Uterus (tissue), 2 donors: ENCODE measurements around the gene VAC14.

ENCODE experiments used
- POLR2A ChIP-seq, 2 donors: fragments of 450-650 bp; IDR thresholded peaks; one replicate each; pipeline ENCODE4 v1.6.1; 2016; ENCODE audit warnings: antibody characterized with exemption in 2 of 2, mild to moderate bottlenecking in 1 of 2, moderate library complexity in 1 of 2
- TF ChIP-seq, protein P1 (sequence below), 4 experiments: fragments of 200-600 bp in 2 of 4; fragments of 450-650 bp in 2 of 4; sonication (generic) in 2 of 4; IDR thresholded peaks; one replicate each; pipeline ENCODE4 v1.5.1; 2016 to 2019; ENCODE audit warnings: antibody characterized with exemption in 4 of 4, mild to moderate bottlenecking in 2 of 4, moderate library complexity in 1 of 4

DNA sequence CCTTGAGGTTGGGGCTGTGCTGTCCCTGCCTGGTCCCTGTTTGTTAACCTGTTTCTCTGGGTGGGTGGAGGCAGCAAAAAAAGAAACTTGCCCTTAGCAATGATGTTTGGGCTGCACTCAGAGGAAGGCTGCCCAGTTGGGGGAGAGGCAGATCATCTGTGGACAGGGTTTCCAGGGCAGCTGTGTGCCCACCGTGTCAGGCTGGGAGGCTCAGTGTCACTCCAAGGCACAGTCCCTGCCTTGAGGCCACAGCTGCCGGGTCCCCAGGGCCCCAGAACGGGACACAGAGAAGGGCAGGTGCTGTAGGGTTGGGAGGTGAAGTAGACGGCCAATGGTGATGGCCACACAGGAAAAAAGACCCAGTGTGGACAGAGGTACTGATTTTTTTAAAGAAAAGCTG is 150.7 kb downstream of the VAC14 start:
- TF ChIP-seq, protein P1, sequence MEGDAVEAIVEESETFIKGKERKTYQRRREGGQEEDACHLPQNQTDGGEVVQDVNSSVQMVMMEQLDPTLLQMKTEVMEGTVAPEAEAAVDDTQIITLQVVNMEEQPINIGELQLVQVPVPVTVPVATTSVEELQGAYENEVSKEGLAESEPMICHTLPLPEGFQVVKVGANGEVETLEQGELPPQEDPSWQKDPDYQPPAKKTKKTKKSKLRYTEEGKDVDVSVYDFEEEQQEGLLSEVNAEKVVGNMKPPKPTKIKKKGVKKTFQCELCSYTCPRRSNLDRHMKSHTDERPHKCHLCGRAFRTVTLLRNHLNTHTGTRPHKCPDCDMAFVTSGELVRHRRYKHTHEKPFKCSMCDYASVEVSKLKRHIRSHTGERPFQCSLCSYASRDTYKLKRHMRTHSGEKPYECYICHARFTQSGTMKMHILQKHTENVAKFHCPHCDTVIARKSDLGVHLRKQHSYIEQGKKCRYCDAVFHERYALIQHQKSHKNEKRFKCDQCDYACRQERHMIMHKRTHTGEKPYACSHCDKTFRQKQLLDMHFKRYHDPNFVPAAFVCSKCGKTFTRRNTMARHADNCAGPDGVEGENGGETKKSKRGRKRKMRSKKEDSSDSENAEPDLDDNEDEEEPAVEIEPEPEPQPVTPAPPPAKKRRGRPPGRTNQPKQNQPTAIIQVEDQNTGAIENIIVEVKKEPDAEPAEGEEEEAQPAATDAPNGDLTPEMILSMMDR (IDR thresholded peaks at IDR 0.05), result no peak
- no peak for TF ChIP-seq POLR2A (IDR thresholded peaks at IDR 0.05)
